Activated CD8-positive, alpha-beta memory T cell treated with anti-CD3 and anti-CD28 coated beads for 36 hours (primary cell): ENCODE measurements around the gene PRDM13. TPM values are rescaled to one million over a fixed set of nuclear protein-coding genes. Genes with fewer than 3 reads are reported as not detected.
"Not testable (repeated sequence)": the region's sequence is repeated elsewhere in the genome, so short reads cannot be mapped to it uniquely, and the experiment has no call there.

Source experiments
- CTCF ChIA-PET: fragments of 350-600 bp; sonication (Branson Sonifier 250); formaldehyde crosslinking; loops from one replicate; lab custom pipeline; 2021; ENCODE audit warnings: antibody characterized with exemption; lab: Charles Lee
- POLR2A ChIA-PET: fragments of 350-600 bp; sonication (Branson Sonifier 250); formaldehyde crosslinking; loops from one replicate; lab custom pipeline; 2021; ENCODE audit warnings: antibody characterized with exemption; lab: Charles Lee
- total RNA-seq, 2 experiments: library from RNA; stranded (reverse); gene quantifications; one replicate each; pipeline ENCODE4 v1.2.3, GENCODE V29; 2021

Gene PRDM13
- total RNA-seq, 2 experiments from 2014 or later = 0.11 TPM; not detected in 1

DNA sequence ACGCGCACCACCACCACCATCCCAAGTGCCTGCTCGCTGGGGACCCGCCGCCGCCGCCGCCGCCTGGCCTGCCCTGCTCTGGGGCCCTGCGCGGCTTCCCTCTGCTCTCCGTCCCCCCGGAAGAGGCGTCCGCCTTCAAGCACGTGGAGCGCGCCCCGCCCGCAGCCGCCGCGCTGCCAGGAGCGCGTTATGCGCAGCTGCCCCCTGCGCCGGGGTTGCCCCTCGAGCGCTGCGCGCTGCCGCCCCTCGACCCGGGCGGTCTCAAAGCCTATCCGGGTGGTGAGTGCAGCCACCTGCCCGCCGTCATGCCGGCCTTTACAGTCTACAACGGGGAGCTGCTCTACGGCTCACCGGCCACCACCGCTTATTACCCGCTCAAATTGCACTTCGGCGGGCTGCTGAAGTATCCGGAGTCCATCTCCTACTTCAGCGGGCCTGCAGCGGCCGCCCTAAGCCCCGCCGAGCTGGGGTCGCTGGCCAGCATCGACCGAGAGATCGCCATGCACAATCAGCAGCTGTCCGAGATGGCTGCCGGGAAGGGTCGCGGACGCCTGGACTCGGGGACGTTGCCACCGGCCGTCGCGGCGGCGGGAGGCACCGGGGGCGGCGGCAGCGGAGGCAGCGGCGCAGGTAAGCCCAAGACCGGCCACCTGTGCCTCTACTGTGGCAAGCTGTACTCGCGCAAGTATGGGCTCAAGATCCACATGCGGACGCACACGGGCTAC is 7.2 kb downstream of the PRDM13 start:
- ChIA-PET POLR2A (no interaction called here), CTCF (interaction anchor here (0.5 to 2.1 kb wide), 2 partner anchors 25 to 848 kb away, joined by 4 to 8 read pairs; no protein-coding TSS in a partner anchor)

DNA sequence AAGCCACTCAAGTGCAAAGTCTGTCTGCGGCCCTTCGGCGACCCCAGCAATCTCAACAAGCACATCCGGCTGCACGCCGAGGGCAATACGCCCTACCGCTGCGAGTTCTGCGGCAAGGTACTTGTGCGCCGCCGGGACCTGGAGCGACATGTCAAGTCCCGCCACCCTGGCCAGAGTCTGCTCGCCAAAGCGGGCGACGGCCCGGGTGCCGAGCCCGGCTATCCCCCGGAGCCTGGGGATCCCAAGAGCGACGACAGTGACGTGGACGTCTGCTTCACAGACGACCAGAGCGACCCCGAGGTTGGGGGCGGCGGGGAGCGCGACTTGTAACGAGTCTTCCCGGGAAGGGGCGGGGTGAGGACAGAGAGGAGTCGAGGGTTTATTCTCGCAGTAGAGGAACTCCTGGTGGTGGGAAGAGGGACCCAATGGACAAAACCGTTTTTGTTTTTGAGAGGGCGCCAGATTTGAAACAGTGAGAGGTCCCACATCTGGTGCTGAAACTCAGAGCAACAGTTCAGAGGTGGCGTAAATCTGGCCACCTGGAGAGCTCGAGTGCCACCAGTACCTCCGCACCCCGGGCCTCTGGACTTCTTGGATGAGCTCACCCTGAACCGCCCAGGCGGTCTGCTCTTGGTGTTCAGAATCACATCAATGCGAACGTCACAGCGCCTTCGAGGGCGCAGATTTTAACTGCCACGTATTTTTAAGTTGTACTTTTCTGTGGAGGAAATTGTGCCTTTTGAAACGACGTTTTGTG is 8.0 kb downstream of the PRDM13 start:
- ChIA-PET CTCF (interaction anchor here (2.1 kb wide), 1 partner anchor 26 kb away, joined by 8 read pairs; no protein-coding TSS in a partner anchor), POLR2A (no interaction called here)

DNA sequence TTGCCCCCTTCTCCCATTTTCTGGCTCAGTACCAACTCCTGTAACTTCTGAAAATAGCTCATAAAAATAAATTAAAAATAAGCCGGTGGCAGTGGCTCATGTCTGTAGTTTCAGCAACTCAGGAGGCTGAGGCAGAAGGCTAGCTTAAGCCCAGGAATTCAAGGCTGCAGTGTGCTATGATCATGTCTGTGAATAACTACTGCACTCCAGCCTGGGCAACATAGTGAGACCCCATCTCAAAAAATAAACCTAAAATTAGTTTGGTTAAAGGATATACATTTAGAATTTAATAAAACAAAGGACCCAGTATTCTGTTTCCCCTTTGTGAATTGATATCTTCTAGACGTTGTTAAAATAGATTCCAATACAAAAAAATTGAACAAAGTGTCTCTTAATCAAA is 10.5 kb downstream of the PRDM13 start:
- CTCF ChIA-PET = no interaction called here
- POLR2A ChIA-PET = no interaction called here

DNA sequence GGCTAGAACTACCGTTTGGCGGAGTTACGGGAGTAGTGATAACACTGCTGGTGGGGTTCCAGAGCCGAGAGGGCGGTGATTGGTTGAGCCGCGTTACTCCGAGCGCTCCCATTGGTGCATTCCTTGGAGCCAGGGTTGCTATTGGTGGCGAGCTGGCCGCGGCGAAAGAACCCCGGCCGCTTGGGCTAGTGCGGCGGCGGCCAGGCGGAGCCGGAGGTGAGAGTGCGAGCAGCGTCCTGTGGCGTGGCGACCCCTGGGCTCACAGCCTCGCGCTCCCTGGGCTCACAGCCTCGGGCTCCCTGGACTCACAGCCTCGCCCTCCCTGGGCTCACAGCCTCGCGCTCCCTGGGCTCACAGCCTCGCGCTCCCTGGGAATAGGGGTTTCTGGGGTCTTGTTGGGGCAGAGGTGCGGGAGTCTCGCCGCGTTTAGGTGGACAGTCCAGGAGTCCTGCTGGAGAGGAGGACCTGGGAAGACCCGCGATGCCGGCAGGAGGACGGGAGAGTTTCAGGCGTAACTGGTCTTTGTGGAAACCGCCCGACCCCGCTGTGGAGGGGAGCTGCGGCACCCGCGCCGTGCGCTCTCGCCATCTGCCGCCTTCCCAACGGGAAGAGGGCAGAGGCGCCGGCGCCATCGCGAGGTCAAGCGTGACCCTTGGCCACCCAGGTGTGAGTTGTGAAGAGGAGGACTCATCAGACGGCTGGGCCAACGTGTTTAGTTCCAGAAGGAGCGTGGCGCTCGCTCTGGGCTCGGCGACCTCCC is 12.2 kb downstream of the PRDM13 start:
- POLR2A ChIA-PET = no interaction called here

DNA sequence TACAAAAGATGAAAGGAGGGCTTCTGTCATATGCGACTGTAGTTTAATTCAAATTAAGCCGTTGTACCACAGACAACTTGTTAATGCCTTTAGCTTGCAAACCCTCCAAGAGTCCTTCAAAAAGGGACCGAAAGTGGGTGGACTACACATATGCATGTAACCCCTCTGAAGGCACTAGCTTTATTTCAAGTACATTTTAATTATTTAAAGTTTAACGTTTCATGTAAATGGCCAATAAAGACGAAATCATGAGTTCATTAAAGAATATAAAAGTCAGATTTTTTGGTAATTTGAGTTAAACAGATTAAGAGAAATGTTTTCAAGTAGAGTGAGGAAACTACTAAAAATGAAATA is 12.8 kb downstream of the PRDM13 start:
- POLR2A ChIA-PET = no interaction called here
- CTCF ChIA-PET = no interaction called here

More for the DNA sequence above, 12.2 kb downstream of the PRDM13 start:
- CTCF ChIA-PET = no interaction called here

DNA sequence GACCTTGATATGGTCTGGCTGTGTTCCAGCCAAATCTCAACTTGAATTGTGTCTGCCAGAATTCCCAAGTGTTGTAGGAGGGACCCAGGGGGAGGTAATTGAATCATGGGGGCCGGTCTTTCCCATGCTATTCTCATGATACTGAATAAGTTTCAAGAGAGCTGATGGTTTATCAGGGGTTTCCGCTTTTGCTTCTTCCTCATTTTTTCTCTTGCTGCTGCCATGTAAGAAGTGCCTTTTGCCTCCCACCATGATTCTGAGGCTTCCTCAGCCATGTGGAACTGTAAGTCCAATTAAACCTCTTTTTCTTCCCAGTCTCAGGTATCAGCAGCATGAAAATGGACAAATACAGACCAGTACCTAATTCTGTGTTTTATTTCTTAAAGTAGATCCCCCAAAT is 15.4 kb downstream of the PRDM13 start:
- POLR2A ChIA-PET = not testable (repeated sequence)
- CTCF ChIA-PET = interaction anchor here (0.7 kb wide), 2 partner anchors 18 to 552 kb away, joined by 4 to 5 read pairs; no protein-coding TSS in a partner anchor

DNA sequence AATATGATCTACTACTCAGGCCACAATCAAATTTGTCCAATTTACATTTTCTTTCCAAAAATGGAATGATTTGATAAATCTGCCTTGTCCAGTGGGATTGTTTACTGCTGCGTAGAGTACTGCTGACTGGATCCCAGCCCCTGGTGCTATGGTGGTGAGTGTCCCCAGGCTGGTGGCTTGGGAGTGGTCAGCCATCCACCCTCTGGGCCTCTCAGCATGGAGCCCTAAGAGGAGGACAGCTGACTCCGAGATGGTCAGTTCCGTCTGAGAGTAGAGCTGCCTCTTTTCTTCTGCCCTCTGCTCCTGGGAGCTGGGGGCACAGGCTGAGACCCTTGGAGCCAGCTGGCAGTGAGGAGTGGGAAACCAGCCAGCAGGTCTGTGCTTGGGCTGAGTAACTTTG is 22.7 kb downstream of the PRDM13 start:
- POLR2A ChIA-PET = no interaction called here

DNA sequence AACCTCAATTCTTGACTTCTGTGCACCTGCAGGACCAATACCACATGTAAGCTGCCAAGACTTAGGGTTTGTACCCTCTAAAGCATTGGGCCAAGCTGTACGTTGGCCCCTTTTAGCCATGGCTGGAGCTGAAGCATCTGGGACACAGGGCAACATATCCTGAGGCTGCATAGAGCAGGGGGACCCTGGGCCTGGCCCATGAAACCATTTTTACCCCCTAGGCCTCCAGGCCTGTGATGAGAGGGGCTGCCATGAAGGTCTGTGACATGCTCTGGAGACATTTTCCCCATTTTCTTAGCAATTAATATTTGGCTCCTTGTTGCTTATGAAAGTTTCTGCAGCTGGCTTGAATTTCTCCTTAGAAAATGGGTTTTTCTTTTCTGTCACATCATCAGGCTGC is 31.0 kb downstream of the PRDM13 start:
- ChIA-PET CTCF (no interaction called here), POLR2A (no interaction called here)

More for the DNA sequence above, 22.7 kb downstream of the PRDM13 start:
- CTCF ChIA-PET = interaction anchor here (0.7 kb wide), 1 partner anchor 747 kb away, joined by 5 read pairs; no protein-coding TSS in a partner anchor

DNA sequence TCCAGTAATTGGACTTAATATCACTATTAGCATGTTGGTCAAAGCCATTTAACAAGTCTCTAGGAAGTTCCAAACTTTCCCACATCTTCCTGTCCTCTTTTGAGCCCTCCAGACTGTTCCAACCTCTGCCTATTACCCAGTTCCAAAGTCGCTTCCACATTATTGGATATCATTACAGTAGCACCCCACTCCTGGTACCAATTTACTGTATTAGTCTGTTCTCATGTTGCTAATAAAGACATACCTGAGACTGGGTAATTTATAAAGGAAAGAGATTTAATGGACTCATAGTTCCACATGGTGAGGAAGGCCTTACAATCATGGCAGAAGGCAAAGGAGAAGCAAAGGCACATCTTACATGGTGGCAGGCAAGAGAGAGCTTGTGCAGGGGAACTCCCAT is 31.7 kb downstream of the PRDM13 start:
- CTCF ChIA-PET, POLR2A ChIA-PET: not testable (repeated sequence)

DNA sequence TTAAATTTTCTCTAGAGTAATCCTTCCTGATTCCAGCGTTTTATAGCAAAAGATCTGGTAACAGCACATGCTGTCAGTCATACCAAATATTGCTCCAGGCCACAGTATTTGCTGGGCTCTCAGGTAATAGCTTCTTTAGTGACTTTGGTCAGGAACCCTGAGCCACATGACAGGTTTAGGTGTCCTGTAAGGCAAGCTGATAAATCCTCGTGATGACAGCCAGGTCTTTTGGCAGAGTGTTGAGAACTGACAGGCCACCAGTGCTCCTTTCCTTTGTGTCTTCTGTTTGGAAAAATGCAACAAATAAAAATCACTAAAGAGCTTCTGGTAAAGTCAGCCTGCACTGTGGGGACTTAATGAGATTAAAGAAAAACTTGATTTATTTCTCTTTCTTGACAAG is 34.6 kb downstream of the PRDM13 start:
- ChIA-PET POLR2A (no interaction called here), CTCF (no interaction called here)

DNA sequence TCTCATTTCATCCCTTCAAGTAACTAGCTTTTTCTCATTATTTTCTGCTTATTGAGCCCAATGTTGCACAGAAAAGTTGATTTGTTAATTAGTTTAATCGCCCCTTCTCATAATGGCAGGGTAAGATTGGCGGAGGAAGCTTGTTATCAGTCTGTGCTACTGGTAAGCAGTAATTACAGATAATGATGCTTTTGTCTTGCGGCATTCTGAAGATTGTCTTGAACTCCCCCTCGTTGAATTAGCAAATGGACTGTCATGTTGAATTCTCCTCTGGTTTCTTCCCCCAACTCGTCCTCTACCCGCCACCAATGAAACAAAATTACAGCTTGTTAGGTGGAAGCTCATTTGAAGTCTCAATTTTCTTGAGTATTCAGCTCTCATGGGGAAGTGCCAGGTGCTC is 39.4 kb downstream of the PRDM13 start:
- ChIA-PET POLR2A (no interaction called here), CTCF (no interaction called here)

DNA sequence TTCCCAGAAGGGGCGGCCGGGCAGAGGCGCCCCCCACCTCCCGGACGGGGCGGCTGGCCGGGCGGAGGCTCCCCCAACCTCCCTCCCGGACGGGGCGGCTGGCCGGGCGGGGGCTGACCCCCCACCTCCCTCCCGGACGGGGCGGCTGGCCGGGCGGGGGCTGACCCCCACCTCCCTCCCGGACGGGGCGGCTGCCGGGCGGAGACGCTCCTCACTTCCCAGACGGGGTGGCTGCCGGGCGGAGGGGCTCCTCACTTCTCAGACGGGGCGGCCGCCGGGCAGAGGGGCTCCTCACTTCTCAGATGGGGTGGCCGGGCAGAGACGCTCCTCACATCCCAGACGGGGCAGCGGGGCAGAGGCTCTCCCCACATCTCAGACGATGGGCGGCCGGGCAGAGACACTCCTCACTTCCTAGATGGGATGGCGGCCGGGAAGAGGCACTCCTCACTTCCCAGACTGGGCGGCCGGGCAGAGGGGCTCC is 43.5 kb downstream of the PRDM13 start:
- POLR2A ChIA-PET, CTCF ChIA-PET: not testable (repeated sequence)

DNA sequence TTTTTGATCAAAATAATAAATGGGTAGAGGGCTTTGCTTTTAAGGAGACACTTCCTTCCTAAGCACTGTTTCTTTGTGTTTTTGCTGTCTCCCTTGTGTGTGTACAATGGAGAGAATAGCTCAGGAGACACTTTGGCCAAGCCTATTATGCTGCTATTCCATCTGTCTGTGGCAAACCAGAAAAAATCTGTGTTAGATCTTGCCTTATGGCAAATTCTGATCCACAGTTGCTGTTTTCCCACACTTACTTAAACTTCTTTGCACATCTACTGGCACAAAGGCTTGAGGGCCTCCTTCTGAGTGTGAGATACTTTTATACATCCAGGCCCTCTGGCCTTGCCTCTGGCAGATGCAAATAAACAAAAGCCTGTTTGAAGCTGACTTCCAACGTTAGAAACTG is 53.6 kb downstream of the PRDM13 start:
- CTCF ChIA-PET = no interaction called here
- POLR2A ChIA-PET = no interaction called here

DNA sequence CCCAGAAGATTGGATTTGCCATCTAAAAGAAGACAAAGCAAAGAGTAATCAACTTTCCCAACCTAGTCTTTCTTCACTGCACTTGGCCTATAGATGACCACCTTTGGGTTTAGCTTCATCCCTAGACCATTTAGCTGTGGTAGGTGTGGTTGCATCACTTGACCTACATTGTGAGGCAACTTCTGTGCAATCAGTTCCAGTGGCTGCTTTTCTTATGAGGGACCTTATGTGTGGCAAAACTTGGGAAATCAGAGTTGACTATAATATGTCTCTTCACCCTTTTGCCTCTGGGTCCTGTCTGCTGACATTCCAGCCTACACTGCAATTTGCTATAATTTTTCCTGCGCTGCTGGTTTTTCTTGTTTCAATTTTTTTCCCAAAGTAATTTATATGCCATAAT is 55.2 kb downstream of the PRDM13 start:
- POLR2A ChIA-PET = no interaction called here
- CTCF ChIA-PET = no interaction called here

DNA sequence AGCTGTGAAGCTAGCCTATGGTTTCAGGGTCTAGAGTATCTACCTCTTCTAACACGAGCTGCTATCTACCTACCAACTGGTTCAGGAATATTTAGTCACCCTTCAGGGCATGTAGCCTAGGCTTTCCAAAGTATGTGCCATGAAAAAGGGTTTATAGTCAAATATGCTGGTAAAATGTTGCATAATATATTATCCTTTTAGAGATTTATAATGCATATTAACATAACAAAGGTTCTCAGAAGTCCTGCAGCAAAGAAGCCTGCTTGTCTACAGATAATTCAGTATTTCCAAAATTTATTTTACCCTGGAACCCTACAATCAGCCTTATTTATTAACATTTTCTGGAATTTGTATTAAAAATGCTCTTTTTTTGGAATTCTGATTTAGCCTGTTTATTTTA is 56.0 kb downstream of the PRDM13 start:
- ChIA-PET CTCF (no interaction called here), POLR2A (no interaction called here)

Other genes with a start within 250 kb of the PRDM13 start
- gene COQ3, start 212.6 kb upstream of the PRDM13 start, total RNA-seq = 10 to 100 TPM; 19.3 to 19.7 TPM
- 10 to 100 TPM; 87.2 TPM for gene PNISR, start 181.5 kb upstream of the PRDM13 start, total RNA-seq
- 10 to 100 TPM; 19.1 to 19.4 TPM for gene USP45, start 91.4 kb upstream of the PRDM13 start, total RNA-seq
- 10 to 100 TPM; 74.9 to 75.2 TPM for gene CCNC, start 38.2 kb upstream of the PRDM13 start, total RNA-seq